Bone marrow (tissue), 2 donors: ENCODE data around the gene GALC.
A peak's percentile ranks its signal among the peaks of the same experiment; 100 is the strongest.
"Not testable (repeated sequence)": the region's sequence is repeated elsewhere in the genome, so short reads cannot be mapped to it uniquely, and the experiment has no call there.

Source experiments
- DNase-seq, 2 donors: peaks; one replicate each; lab custom pipeline; 2025; lab: John Stamatoyannopoulos, UW

The GALC gene

DNA sequence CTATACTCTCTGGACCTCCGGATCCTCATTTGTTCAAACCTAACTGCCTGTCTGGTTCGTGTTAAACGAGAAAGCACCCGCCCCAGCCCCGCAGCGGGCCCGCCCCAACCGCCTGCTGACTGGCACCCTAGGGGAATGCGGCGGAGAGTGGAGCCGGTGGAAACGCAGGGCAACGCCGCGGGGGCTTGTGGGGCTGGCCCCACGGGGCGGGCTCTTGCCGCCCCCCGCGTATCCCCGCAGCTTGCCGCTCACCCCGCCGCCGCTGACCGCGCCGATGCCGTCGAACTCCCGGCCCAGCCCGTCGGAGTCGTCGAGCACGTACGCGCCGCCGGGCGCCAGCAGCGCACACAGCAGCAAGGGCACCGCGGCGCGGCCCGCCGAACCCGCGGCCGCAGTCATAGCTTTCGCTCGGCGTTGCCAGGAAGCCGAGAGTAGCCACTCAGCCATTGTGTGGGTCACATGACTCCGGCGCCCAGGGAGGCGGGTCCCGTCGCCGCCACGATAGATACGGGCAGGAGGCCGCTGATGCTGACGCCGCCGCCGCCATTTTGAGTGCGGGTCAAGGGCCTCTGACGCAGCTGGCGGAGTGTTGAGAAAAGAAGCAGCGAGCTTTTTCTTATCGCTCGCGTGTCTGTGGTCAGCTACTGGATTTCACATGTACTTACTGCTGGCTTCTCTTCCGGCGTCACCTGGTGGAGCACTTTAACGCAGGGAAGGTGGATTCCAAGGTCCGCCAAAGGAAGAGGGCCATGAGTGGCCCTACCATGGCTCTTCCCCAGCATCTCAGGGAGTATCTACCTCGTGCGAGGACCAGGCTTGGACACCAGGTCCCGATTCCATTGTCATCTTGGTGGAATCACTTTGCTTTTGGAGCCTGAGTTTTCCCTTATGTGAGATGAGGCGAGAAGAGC lies at the start of gene GALC:
TSS of gene GALC (minus strand) at position 465 of the 911 bp plus-strand sequence. CDS start at position 447, 18 bp downstream.
- peak; percentile 11 to 76 for DNase-seq

DNA sequence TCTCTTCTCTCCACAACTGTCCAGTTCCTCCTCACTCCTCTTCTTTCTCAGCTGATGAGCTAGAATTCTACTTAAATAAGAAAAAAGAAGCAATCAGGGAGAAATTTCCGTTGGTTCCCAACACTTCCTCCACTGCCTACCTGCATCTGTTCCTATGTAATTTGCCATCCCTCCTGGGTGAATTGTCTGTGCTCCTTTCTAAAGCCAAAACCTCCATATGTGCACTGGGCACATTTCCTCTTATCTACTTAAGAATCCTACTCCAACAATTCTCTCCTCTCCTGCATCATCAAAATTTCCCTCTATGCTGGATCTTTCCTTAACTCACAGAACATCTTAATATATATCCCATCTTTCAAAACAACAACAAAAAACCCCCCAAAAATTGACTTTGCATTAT lies 47.2 kb upstream of the GALC start:
- DNase-seq, result no peak

DNA sequence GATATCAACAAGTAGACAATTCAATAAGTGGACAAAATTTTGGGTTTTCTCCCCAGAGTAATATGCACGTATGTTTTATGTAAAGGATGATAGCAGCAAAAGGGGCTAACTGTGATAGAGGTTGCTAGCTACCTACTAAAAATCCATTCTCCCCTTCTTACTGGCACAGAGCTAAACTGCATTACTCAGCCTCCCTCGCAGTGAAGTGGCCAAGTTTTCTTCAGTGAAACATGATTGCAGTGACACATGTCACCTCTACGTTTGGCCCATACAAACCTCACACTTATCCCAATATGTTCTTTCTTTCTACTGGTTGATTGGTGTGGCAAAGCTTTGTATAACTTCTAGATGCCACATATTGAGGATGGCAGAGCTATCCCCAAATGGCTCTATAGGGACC lies 46.2 kb upstream of the GALC start:
- no peak for DNase-seq

DNA sequence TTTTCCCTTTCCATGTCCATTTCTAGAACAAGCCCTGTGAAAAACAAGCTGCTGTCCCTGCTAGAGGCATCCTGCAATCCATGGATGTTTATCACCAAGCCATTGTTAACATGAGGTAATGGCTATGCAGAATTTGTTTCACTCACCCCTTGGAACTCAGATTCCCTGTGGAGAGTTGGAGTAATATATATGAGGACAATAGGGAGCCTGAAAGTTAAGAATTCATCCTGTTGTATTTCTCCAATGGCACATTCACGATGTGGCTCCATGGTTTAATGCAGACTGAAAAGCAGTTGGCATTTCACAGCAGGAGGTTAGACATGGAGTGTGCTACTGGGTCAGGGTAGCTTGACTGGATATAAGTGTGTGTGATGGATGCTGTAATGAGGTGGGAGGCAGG lies 44.3 kb upstream of the GALC start:
- DNase-seq, result no peak

GRCh38 chr14:88036422-88036821 lies 43.4 kb upstream of the GALC start:
- DNase-seq, result no peak

DNA sequence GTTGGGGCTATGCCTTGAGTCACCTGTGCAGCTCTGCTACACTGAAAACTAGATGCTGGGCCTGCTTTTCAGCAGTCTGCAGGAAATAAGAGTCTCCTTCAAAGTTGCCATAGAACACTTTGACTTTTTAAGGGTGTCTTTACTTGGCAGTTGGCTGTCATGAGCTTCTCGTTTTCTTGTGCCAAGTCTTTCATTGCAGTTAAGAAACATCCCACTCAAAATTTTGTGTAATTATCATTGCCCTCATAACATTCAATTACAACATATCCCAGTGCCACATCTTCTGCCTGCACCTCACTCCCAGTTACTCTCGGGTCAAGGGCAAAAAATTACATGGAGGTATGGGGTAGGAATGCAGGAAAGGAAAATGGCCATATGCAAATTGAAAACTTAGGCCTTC lies 41.1 kb upstream of the GALC start:
- no peak for DNase-seq

DNA sequence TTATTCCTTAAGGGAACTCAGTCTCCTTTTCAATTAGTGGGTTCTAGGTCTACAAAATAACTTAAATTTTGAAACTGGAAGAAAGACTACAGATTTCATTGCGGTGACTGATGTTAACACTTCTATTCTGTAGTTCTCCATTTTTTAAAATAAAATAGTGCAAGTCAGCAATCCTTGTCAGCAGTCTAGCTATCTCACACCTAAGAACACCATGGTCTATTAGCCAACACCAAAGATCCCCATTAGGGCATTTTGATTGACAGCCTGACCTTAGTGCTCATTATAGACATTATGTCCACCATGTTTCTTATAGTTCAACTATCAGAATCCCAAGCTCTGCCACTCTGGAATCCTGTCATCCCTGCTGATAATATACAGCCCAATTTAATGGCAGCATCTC lies 39.4 kb upstream of the GALC start:
- no peak for DNase-seq

GRCh38 chr14:88030892-88031291 lies 37.9 kb upstream of the GALC start:
- DNase-seq, result no peak

DNA sequence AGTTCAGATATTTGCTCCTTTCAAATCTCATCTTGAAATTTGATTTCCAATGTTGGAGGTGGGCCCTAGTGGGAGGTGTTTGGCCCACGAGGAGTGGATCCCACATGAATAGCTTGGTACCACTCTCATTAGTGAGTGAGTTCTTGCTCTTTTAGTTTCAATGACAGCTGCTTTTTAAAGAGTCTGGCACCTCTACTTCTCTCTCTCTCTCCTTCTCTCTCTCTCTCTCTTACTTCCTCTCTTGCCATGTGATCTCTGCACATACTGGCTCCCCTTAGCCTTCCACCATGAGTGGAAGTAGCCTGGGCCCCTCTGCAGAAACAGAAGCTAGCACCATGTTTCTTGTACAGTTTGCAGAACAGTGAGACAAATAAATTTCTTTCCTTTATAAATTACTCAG lies 37.1 kb upstream of the GALC start:
- DNase-seq, result no peak

DNA sequence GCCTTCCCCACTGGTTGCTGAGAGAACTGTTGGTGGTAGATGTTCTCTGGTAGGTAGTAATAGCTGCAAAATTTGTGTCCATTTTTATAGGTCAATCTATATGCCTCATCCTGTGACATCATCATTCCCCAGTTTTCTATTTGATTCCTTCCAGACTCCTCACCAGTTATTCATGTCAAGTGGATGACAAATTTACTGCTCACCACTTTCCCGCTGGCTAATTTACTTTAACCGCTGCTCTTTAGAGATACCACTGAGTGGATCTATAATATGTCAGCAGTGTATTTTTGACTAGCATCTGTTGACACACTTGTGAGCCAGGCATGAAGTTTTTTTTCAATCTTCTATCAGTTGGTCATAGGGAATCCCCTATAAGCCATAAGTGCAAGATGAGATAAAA lies 36.5 kb upstream of the GALC start:
- DNase-seq, result no peak

- no peak for DNase-seq
These were observed 33.9 kb upstream of the GALC start for GRCh38 chr14:88026890-88027289.

DNA sequence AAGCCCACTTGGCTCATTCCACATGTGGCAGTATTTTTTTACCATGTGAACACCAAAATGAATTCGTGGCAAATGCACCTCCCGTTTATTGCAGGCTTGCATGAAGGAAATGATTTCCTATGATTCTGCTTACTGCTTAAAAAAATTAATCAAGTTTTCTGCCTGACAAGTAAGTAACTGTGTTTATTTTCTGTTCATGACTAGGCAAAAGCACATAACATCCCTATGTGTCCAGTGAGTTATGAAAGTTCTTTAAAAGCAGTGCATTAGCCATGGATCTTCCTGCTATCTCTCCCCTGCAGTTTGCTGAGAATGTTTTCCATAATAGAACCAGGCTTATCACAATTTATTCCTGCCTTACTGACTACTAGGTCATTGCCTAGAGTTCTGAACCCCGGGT lies 32.3 kb upstream of the GALC start:
- no peak for DNase-seq

DNA sequence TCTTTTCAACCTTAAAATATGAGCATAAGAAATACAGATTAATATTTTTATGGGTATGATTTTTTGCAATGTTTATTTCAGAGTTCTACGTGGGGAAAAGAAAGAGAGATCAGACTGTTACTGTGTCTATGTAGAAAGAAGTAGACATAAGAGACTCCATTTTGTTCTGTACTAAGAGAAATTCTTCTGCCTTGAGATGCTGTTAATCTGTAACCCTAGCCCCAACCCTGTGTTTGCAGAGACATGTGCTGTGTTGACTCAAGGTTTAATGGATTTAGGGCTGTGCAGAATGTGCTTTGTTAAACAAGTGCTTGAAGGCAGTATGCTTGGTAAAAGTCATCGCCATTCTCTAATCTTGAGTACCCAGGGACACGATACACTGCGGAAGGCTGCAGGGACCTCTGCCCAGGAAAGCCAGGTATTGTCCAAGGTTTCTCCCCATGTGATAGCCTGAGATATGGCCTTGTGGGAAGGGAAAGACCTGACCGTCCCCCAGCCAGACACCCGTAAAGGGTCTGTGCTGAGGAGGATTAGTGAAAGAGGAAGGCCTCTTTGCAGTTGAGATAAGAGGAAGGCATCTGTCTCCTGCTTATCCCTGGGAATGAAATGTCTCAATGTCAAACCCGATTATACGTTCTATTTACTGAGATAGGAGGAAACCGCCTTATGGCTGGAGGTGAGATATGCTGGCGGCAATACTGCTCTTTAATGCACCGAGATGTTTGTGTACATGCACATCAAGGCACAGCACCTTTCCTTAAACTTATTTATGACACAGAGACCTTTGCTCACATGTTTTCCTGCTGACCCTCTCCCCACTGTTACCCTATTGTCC lies 31.5 kb upstream of the GALC start:
- DNase-seq, result not testable (repeated sequence)

DNA sequence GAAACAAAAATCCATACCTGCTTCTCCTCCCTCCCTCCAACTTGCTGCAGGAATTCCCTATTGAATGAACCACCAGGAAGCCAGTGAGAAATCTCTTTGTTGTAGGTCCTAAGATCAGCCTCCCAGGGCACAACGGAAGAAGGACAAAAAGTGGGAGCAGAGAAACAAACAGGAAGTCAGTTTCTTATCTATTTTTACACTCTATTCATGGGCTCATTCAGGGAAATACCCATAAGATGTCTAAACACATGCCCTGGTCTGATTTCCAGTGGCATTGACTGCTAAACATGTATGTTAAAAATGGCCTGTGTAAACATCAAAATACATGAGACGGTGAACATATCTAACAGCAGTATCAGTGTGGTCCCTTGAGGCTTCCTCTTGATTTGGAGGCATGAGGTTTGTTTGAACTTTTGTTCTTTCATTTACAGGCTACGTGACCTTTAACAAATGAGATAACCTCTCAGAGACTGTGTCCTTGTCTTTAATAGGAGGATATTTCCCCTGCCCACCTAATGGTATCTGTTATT lies 30.7 kb upstream of the GALC start:
- no peak for DNase-seq

DNA sequence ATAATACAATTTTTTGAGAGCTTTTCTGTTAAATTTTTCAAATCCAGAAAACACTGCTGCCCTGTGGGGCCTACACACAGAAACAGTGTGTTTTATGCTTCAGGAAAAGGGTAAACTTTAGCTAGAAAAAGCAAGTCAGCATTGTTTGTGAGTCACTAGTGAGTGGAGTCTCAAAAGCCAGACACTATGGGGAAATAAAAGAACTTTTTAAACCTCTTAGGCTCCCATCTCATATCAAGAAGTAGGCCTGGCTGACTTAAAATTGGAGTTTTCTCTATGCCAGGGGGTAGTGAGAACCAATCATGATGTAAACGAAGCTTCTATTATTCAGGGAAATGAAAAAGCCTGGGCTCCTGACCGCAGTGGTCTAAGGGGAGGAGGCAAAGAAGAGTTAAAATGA lies 24.6 kb upstream of the GALC start:
- no peak for DNase-seq

- DNase-seq, result no peak
These were observed 23.8 kb upstream of the GALC start for GRCh38 chr14:88016768-88017167.

DNA sequence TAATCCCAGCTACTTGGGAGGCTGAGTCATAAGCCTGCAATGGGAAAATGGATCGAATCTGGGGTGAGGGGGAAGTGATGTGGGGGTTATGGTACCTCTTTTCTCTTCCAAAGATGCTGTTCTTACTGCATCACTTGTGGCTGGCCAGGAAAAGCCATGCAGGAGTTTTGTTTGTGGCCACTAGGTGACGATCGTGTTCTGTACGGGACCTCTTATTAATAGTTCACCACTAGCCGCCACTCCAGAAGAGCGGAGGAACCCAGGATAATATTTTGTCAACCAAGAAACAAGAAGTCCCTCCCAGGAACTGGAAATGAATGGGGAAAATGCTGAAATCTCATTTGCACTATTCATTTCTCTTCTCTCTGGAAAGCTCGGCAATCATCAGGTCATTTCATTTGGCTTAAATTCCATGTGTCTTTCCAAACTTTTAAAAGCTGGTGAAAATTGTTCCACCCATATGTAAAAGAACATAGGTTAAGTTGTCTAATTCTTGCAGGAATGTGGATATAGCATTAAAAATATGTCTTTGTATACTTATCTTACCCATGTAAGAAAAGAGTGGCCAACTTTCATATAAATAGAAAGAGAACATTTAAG lies 20.9 kb upstream of the GALC start:
- DNase-seq, result peak; percentile 6 to 38

DNA sequence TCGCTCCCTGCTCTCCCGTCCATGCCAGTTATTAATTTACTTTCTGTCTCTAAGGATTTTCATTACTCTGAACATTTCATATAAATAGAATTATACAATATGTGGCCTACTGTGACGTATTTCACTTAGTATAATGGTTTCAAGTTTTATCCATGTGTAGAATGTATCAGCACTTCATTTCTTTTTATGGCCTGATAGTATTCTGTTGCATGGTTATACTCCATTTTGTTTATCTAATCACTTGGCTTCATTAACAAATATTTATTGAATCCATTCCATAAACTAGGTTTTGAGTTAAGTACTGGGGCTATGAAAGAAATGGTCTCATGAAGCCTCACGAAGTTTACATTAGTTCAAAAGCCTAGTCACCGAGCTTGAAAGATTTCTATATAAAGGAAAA lies 19.5 kb upstream of the GALC start:
- DNase-seq, result no peak

DNA sequence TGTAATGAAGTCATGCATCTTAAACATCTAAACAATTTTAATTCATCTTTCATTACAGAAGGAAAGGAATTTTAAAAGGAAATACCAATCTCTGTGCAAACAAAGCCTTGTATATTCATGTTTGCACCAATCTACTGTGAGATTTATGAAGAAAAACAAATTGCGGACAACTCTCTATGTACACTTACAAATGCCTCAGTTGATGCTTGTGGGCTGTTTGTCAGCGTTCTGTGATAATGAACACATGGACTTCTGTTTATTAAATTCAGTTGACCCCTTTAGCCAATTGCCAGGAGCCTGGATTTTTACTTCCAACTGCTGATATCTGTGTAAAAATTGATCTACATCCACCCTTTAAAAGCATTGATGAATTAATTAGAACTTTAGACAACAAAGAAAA lies 17.3 kb upstream of the GALC start:
- DNase-seq, result no peak

DNA sequence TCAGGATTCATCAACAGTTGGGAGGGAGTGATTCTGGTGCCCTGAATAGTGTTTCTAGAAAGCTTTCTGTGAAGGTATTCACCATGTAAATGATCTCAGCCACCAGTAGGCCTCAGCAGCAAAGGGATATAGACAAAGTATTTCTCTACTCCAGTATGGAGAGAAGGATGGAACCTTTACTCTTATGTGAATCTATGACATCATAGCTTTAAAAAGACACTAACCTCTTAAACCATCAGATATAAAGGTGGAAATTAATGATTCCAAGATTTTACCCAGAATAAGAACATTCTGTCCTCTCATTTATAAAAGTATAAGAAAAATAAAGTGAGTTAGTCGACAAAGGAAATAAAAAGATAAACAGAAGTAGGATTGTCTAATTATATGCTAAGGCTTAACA lies 16.5 kb upstream of the GALC start:
- DNase-seq, result no peak

DNA sequence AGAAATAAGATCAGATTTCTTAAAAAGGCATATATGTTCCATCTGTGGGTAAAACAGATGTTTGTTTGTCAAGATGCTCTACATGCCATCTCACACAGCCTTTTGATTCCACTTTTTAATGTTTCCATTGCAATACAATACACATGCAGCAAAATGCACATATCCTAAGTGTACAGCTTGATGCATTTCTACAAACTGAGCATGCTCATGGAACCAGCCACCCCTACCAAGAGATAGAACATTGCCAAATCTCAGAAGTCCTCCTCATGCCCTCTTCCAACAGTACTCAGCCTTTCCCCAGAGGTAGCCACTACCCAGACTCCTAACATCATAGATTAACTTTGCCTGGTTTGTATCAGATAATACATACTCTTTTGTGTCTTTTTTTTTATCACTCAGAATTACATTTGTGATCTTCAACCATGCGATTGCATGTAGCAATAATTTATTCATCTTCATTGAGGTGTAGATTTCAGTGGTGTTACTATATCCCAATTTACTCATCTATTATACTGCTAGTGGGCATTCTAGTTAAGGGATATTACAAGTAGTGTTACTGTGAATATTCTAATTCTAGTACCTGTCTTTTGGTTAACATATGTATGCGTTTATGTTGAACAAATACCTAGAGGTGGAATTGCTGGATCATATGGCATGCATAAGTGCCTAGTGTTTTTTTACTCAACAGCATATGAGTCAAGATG lies 15.2 kb upstream of the GALC start:
- no peak for DNase-seq

DNA sequence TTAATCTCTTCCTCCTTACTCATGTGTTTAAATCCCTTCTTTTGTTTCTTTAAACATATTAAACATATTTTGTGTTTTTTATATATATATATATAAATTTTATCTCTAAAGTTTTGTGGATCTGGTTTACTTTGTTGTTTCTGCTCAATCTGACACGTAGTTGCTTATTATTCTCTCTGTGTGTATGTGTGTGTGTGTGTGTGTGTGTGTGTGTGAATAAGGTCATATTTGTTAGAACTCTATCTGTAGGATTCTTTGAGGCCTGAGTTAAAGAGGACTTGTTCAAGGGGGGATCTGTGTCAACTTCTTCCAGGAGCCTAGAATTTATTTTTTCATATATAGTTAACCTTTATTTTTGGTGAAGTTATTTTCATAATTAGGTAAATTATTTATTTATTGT lies 14.6 kb upstream of the GALC start:
- no peak for DNase-seq
